Activated CD4-positive, alpha-beta T cell treated with anti-CD3 and anti-CD28 coated beads, Interleukin-2, Interleukin-4, amounts not matched to agents 100 ng/mL and 50 ng/mL, durations not matched to agents 16 hours and 8 hours (primary cell): Measurements from ENCODE around the gene C20orf204.
"Not testable (repeated sequence)": the region's sequence is repeated elsewhere in the genome, so short reads cannot be mapped to it uniquely, and the experiment has no call there.

Source experiments
- DNase-seq: peaks from one replicate; pipeline ENCODE4 v3.0.0-alpha.2; 2020; ENCODE audit warnings: low spot score

The C20orf204 gene

DNA sequence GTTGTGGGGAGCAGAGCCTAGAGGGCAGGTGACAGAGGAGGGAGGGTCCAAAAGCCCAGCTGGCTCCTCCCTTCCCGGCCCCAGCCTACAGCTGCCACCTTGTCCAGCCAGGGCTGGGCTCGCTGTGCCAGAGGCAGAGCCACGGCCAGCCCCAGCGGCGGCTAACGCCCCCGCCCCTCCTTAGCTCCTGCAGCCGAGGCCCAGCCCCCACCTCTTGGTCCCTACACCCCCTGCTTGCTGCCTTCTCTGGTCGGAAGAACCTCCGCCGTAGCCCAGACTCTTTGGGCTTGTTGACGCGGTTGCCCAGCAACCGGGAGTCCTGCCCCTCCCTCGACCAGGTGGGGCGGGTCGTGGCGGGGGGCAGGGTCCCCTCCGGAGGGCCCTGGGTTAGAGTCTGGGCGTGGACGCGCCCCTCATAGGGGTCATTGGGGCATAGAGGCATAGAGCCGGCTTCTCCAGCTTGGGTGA lies 48.7 kb downstream of the C20orf204 start:
- DNase-seq: no peak

GRCh38 chr20:64086801-64087200 lies 50.8 kb downstream of the C20orf204 start:
- no peak for DNase-seq

GRCh38 chr20:64087226-64087825 lies 51.3 kb downstream of the C20orf204 start:
- not testable (repeated sequence) for DNase-seq

DNA sequence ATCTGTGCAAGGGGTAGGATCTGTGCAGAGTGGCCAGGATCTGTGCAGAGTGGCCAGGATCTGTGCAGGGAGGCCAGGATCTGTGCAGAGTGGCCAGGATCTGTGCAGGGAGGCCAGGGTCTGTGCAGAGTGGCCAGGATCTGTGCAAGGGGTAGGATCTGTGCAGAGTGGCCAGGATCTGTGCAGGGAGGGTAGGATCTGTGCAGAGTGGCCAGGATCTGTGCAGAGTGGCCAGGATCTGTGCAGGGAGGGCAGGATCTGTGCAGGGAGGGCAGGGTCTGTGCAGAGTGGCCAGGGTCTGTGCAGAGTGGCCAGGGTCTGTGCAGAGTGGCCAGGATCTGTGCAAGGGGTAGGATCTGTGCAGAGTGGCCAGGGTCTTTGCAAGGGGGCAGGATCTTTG lies 52.6 kb downstream of the C20orf204 start:
- DNase-seq: not testable (repeated sequence)
